CD4-positive, alpha-beta T cell (primary cell): ENCODE data around the gene AP1S2. TPM values are rescaled to one million over a fixed set of nuclear protein-coding genes. Genes with fewer than 3 reads are reported as not detected.

ENCODE experiments used
- ATAC-seq: fragments of 200-7000 bp; cut with Tn5 transposase; one replicate; pipeline ENCODE4 v1.10.0; 2022; ENCODE audit warnings: mild to moderate bottlenecking; ENCODE audit not compliant: poor library complexity
- CTCF ChIA-PET: fragments of 350-600 bp; sonication (Branson Sonifier 250); formaldehyde crosslinking; loops from one replicate; lab custom pipeline; 2021; ENCODE audit warnings: antibody characterized with exemption, inconsistent platforms; lab: Charles Lee
- POLR2A ChIA-PET: fragments of 350-600 bp; sonication (Branson Sonifier 250); formaldehyde crosslinking; loops from one replicate; lab custom pipeline; 2021; ENCODE audit warnings: antibody characterized with exemption, inconsistent platforms; lab: Charles Lee
- DNase-seq, 14 experiments: peaks; one replicate each; pipeline ENCODE4 v3.0.0-alpha.2; 2013 to 2020; ENCODE audit warnings: mixed read lengths in 2 of 14
- H3K27ac ChIP-seq, 2 donors: one replicate each; pipeline versions ENCODE4 v1.5.1 to v1.7.0; 2013; ENCODE audit warnings: low read length in 2 of 2, low read depth in 1 of 2, mild to moderate bottlenecking in 1 of 2
- H3K27me3 ChIP-seq, 2 experiments: 1 replicate in 1 of 2; 2 replicates in 1 of 2; pipeline versions ENCODE4 v1.6.1 to v1.7.0; 2013; ENCODE audit warnings: low read length in 2 of 2, control low read depth in 1 of 2, mild to moderate bottlenecking in 1 of 2, moderate library complexity in 1 of 2; ENCODE audit not compliant: insufficient read depth in 2 of 2, control insufficient read depth in 1 of 2
- H3K36me3 ChIP-seq: one replicate; pipeline ENCODE4 v1.6.1; 2013; ENCODE audit warnings: low read length, control low read depth; ENCODE audit not compliant: insufficient read depth
- H3K4me1 ChIP-seq: one replicate; pipeline ENCODE4 v1.6.1; 2013; ENCODE audit warnings: low read length, control low read depth; ENCODE audit not compliant: insufficient read depth
- H3K4me3 ChIP-seq: one replicate; pipeline ENCODE4 v1.5.1; 2013; ENCODE audit warnings: mild to moderate bottlenecking, low read length, moderate library complexity
- H3K9me3 ChIP-seq, 2 experiments: 1 replicate in 1 of 2; 2 replicates in 1 of 2; pipeline versions ENCODE4 v1.6.1 to v1.7.0; 2013; ENCODE audit warnings: low read length in 2 of 2, mild to moderate bottlenecking in 2 of 2, control low read depth in 1 of 2, moderate library complexity in 1 of 2; ENCODE audit not compliant: control insufficient read depth in 1 of 2, insufficient read depth in 1 of 2
- H3K27ac Mint-ChIP-seq: one replicate; pipeline ENCODE4 v1.8.0; 2020; ENCODE audit warnings: mixed read lengths
- H3K27me3 Mint-ChIP-seq: one replicate; pipeline ENCODE4 v1.8.0; 2021; ENCODE audit warnings: mixed read lengths
- H3K36me3 Mint-ChIP-seq: one replicate; pipeline ENCODE4 v1.8.0; 2021; ENCODE audit warnings: low read depth, mixed read lengths
- H3K4me1 Mint-ChIP-seq: one replicate; pipeline ENCODE4 v1.8.0; 2021; ENCODE audit warnings: low read depth, mixed read lengths
- H3K4me3 Mint-ChIP-seq: one replicate; pipeline ENCODE4 v1.8.0; 2020; ENCODE audit warnings: mild to moderate bottlenecking, mixed read lengths
- H3K9me3 Mint-ChIP-seq: one replicate; pipeline ENCODE4 v1.8.0; 2020; ENCODE audit warnings: mixed read lengths
- CTCF ChIP-seq: fragments of 200-600 bp; IDR thresholded peaks from one replicate; pipeline ENCODE4 v1.8.0; 2022; ENCODE audit warnings: antibody characterized with exemption, mild to moderate bottlenecking
- intact Hi-C, 2 experiments: fragments of 100-400 bp; cut with DNase I in 1 of 2; cut with micrococcal nuclease in 1 of 2; formaldehyde crosslinking; loops; one replicate each; pipeline versions ENCODE4 v1.15.1 to v1.9.0; 2023 to 2025; cut with DNase I, micrococcal nuclease
- total RNA-seq, 174 experiments: library from RNA in 2 of 174; stranded (reverse) in 2 of 174; gene quantifications; one replicate each; pipeline ENCODE4 v1.2.3 and lab custom pipeline; 2021 to 2026

AP1S2 gene
- total RNA-seq, 2 experiments from 2014 or later: 20.0 to 20.8 TPM

DNA sequence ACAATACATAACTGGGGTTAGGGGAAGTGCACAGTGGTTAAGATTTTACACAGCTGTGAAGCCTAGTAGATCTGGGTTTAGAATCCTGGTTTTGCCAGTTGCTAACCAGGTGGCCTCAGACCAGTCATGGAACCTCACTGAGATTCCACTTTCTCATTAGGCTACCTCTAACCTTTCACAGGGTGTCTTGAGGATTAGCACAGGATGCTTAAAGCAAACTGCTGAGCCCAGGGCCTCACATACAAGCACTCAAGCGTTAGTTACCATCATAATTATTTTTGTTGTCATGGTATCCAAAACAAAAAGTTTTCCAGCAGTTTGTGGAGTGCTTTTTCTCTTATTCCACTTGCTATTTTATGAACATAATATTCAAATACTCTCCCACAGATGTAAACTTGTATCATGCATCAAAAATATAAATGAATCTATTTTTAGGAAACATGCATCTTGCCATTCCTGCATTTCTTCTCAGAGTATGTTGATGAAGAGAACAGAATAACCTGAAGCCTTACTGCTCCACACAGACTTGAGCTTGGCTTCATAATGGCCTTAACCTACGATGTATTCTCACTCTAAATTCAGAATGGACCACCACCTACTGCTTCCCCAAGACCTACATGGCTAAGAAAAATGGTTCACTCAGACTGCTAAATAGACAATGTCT lies 12.6 kb downstream of the AP1S2 start:
- H3K27me3 Mint-ChIP-seq: no peaks in the 10 kb centered on the region
- H3K27ac ChIP-seq: no peak overlapping the region
- TF ChIP-seq CTCF: no peak
- H3K4me1 ChIP-seq: no peaks in the 10 kb centered on the region
- H3K9me3 ChIP-seq: no peaks in the 10 kb centered on the region
- DNase-seq: no peak
- intact Hi-C loops: no loop called here
- no peak for ATAC-seq
- no peaks in the 10 kb centered on the region for H3K27me3 ChIP-seq
- H3K9me3 Mint-ChIP-seq: no peaks in the 10 kb centered on the region
- no peak overlapping the region for H3K4me3 ChIP-seq
- peaks cover 33% of the 10 kb centered on the region for H3K36me3 Mint-ChIP-seq
- ChIA-PET CTCF (no interaction called here), POLR2A (no interaction called here)
- peaks cover 23% of the 10 kb centered on the region for H3K36me3 ChIP-seq
- no peak overlapping the region for H3K4me3 Mint-ChIP-seq
- no peak overlapping the region for H3K27ac Mint-ChIP-seq
- H3K4me1 Mint-ChIP-seq: no peaks in the 10 kb centered on the region

DNA sequence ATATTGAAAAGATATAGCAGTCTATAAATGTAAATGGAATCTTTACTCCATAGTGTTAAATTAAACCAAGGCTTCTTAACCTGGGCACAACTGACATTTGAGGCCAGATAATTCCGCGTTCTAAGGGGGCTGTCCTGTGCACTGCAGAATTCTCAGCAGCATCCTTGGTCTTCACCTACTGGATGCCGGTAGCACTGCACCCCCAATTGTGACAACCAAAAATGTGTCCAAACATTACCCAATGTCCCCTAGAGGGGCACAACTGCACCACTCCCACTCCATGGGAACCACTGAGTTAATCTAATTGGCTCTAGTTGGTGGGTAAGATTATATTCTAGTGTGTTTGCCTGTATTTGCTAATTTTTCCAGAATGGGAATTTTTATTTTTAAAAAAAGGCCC lies 16.6 kb downstream of the AP1S2 start:
- Mint-ChIP-seq H3K4me3 (no peak overlapping the region), H3K27ac (no peak overlapping the region), H3K27me3 (no peaks in the 10 kb centered on the region), H3K4me1 (no peaks in the 10 kb centered on the region), H3K9me3 (no peaks in the 10 kb centered on the region), H3K36me3 (peaks cover 8% of the 10 kb centered on the region)
- Histone ChIP-seq H3K27me3 (no peaks in the 10 kb centered on the region), H3K27ac (no peak overlapping the region), H3K4me1 (no peaks in the 10 kb centered on the region), H3K4me3 (no peak overlapping the region), H3K36me3 (peaks cover 10% of the 10 kb centered on the region), H3K9me3 (no peaks in the 10 kb centered on the region)
- ChIA-PET POLR2A (no interaction called here), CTCF (interaction anchor here (1.0 kb wide), 1 partner anchor 65 kb away, joined by 3 read pairs; no protein-coding TSS in a partner anchor)
- no peak for TF ChIP-seq CTCF
- intact Hi-C loops: no loop called here
- peak in 3 of 14 experiments; percentile 13 to 42 (median 26) for DNase-seq
- ATAC-seq: peak; percentile 74

- POLR2A ChIA-PET: interaction anchor here (1.5 kb wide), 1 partner anchor 44 kb away, joined by 3 read pairs; no protein-coding TSS in a partner anchor
- no peak for ATAC-seq
- no peak overlapping the region for H3K27ac Mint-ChIP-seq
Observed at GRCh38 chrX:15834827-15835595, 19.6 kb downstream of the AP1S2 start.

More at GRCh38 chrX:15834827-15835595, 19.6 kb downstream of the AP1S2 start:
- Histone ChIP-seq H3K4me3 (no peak overlapping the region), H3K4me1 (no peaks in the 10 kb centered on the region), H3K9me3 (no peaks in the 10 kb centered on the region), H3K36me3 (peaks cover 6% of the 10 kb centered on the region), H3K27ac (no peak overlapping the region), H3K27me3 (no peaks in the 10 kb centered on the region)
- Mint-ChIP-seq H3K9me3 (no peaks in the 10 kb centered on the region), H3K4me3 (no peak overlapping the region), H3K27me3 (no peaks in the 10 kb centered on the region), H3K4me1 (no peaks in the 10 kb centered on the region), H3K36me3 (peaks cover 2% of the 10 kb centered on the region)
- no peak for TF ChIP-seq CTCF
- no peak for DNase-seq
- CTCF ChIA-PET: no interaction called here
- intact Hi-C loops: no loop called here
